Naive B cell (primary cell): Measurements from ENCODE around the gene FKBP2. TPM values are rescaled to one million over a fixed set of nuclear protein-coding genes. Genes with fewer than 3 reads are reported as not detected.

Source experiments
- ATAC-seq, 2 donors: fragments of 150-1000 bp; cut with Tn5 transposase; 2 replicates each; pipeline ENCODE4 v1.10.0; 2021; ENCODE audit warnings: low read depth in 2 of 2, mild to moderate bottlenecking in 2 of 2, moderate library complexity in 2 of 2
- DNase-seq: peaks from one replicate; pipeline ENCODE4 v3.0.0; 2022
- H3K27ac Mint-ChIP-seq, 6 donors: one replicate each; pipeline ENCODE4 v1.8.0; 2020 to 2022; ENCODE audit warnings: mild to moderate bottlenecking in 6 of 6, mixed read lengths in 6 of 6, moderate library complexity in 5 of 6, inconsistent platforms in 2 of 6
- H3K27me3 Mint-ChIP-seq, 3 donors: one replicate each; pipeline ENCODE4 v1.8.0; 2021 to 2022; ENCODE audit warnings: mixed read lengths in 3 of 3, mild to moderate bottlenecking in 1 of 3
- H3K36me3 Mint-ChIP-seq, 2 donors: one replicate each; pipeline ENCODE4 v1.8.0; 2020 to 2022; ENCODE audit warnings: mixed read lengths in 2 of 2, inconsistent platforms in 1 of 2, mild to moderate bottlenecking in 1 of 2
- H3K4me1 Mint-ChIP-seq, 3 donors: one replicate each; pipeline ENCODE4 v1.8.0; 2020 to 2022; ENCODE audit warnings: mixed read lengths in 3 of 3, inconsistent platforms in 1 of 3, mild to moderate bottlenecking in 1 of 3, moderate library complexity in 1 of 3
- H3K4me3 Mint-ChIP-seq, 8 donors: one replicate each; pipeline ENCODE4 v1.8.0; 2020 to 2022; ENCODE audit warnings: mild to moderate bottlenecking in 8 of 8, mixed read lengths in 8 of 8, moderate library complexity in 8 of 8, inconsistent platforms in 2 of 8
- H3K9me3 Mint-ChIP-seq, 7 donors: one replicate each; pipeline ENCODE4 v1.8.0; 2020 to 2022; ENCODE audit warnings: mixed read lengths in 7 of 7, mild to moderate bottlenecking in 5 of 7, inconsistent platforms in 2 of 7, moderate library complexity in 1 of 7
- polyA plus RNA-seq, 6 donors: library from polyadenylated mRNA; unstranded; fragments of 300-500 nt; fragmentation: Illumina TruSeq; gene quantifications; one replicate each; pipeline ENCODE4 v1.2.3, GENCODE V29; 2021; ENCODE audit warnings: low read depth in 6 of 6

The FKBP2 gene
- polyA plus RNA-seq, 6 donors from 2014 or later, result 65.3 to 94.8 (median 79.8) TPM

GRCh38 chr11:64223001-64223651, 17.8 kb upstream of the FKBP2 start:
- H3K27ac Mint-ChIP-seq, result peak overlapping the region in 2 of 6 donors; percentile 4 to 65
- H3K4me3 Mint-ChIP-seq, result no peak overlapping the region
- H3K4me1 Mint-ChIP-seq, result peaks cover 17 to 35% (median 26%) of the 10 kb centered on the region in 3 donors
- H3K36me3 Mint-ChIP-seq, result no peaks in the 10 kb centered on the region
- H3K9me3 Mint-ChIP-seq, result no peaks in the 10 kb centered on the region
- no peaks in the 10 kb centered on the region for H3K27me3 Mint-ChIP-seq
- DNase-seq, result no peak
- ATAC-seq, result no peak

- Mint-ChIP-seq H3K9me3 (no peaks in the 10 kb centered on the region), H3K36me3 (no peaks in the 10 kb centered on the region), H3K27me3 (no peaks in the 10 kb centered on the region), H3K4me1 (peaks cover 18 to 35% (median 34%) of the 10 kb centered on the region in 3 donors), H3K27ac (peak overlapping the region in 4 of 6 donors; percentile 69 to 96 (median 80)), H3K4me3 (peak overlapping the region; percentile 63 to 96 (median 92))
- no peak for ATAC-seq
- DNase-seq, result no peak
Measured at GRCh38 chr11:64224151-64224890, 16.6 kb upstream of the FKBP2 start.

- Mint-ChIP-seq H3K36me3 (no peaks in the 10 kb centered on the region), H3K4me3 (peak overlapping the region; percentile 33 to 96 (median 94)), H3K4me1 (peaks cover 21 to 43% (median 41%) of the 10 kb centered on the region in 3 donors), H3K9me3 (no peaks in the 10 kb centered on the region), H3K27me3 (no peaks in the 10 kb centered on the region), H3K27ac (peak overlapping the region; percentile 33 to 96 (median 76))
- ATAC-seq, result no peak
- no peak for DNase-seq
Measured at GRCh38 chr11:64224891-64225607, 15.8 kb upstream of the FKBP2 start.

- Mint-ChIP-seq H3K27me3 (no peaks in the 10 kb centered on the region), H3K4me1 (peaks cover 21 to 46% (median 43%) of the 10 kb centered on the region in 3 donors), H3K4me3 (peak within 1 kb of the TSS; percentile 87 to 96 (median 94)), H3K27ac (peak within 1 kb of the TSS; percentile 91 to 96 (median 92)), H3K9me3 (no peaks in the 10 kb centered on the region), H3K36me3 (no peaks in the 10 kb centered on the region)
- ATAC-seq (peak; percentile 53 to 57), DNase-seq (peak; percentile 92)
Measured at GRCh38 chr11:64225608-64226506, 15.0 kb upstream of the FKBP2 start, which contains the start of the genes NUDT22 and TRPT1. TSS of gene NUDT22 (plus strand) at chr11:64226274. CDS start at chr11:64226653, 379 bp downstream. TSS of gene TRPT1 (minus strand) at chr11:64226186. CDS start at chr11:64225860, 326 bp downstream.

DNA sequence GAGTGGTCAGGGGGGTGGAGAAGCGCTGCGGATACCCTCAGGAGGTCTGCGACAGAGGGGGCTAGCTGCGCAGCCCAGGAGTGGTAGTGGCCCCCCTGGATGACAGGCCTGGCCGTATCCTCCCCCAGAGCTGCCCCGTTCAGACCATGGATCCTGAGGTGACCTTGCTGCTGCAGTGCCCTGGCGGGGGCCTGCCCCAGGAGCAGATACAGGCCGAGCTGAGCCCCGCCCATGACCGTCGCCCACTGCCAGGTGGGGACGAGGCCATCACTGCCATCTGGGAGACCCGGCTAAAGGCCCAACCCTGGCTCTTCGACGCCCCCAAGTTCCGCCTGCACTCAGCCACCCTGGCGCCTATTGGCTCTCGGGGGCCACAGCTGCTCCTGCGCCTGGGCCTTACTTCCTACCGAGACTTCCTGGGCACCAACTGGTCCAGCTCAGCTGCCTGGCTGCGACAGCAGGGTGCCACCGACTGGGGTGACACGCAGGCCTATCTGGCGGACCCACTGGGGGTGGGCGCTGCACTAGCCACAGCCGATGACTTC, 14.3 kb upstream of the FKBP2 start:
- Mint-ChIP-seq H3K4me1 (peaks cover 21 to 53% (median 49%) of the 10 kb centered on the region in 3 donors), H3K9me3 (no peaks in the 10 kb centered on the region), H3K36me3 (no peaks in the 10 kb centered on the region)

DNA sequence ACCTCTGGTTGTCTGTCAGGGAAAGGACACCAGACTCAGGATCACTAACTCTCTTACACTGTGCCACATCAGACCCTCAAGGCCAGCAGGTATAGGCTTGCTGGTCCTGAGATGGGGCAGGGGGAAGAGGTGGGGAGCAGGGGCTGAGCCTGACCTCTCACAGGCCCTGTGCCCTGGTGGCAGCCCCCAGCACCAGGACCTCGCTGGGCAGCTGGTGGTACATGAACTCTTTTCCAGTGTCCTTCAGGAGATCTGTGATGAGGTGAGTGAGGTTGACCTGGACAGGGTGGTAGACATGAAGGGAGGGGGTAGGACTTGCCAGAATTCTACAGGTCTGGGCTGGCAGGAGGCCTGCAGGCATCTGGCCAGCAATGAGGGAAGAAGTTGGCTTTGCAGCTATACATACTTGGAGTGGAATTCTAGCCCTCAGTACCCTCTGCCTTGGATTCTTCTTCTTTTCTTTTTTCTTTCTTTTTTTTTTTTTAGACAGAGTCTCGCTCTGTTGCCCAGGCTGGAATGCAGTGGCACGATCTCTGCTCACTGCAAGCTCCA, 13.4 kb upstream of the FKBP2 start:
- peak overlapping the region in 5 of 6 donors; percentile 84 to 96 (median 92) for H3K27ac Mint-ChIP-seq
- H3K4me3 Mint-ChIP-seq, result peak overlapping the region; percentile 87 to 96 (median 94)
- H3K27me3 Mint-ChIP-seq, result no peaks in the 10 kb centered on the region
- peaks cover 30 to 62% (median 58%) of the 10 kb centered on the region in 3 donors for H3K4me1 Mint-ChIP-seq
- ATAC-seq, result no peak
- DNase-seq, result no peak
- no peaks in the 10 kb centered on the region for H3K9me3 Mint-ChIP-seq
- H3K36me3 Mint-ChIP-seq, result no peaks in the 10 kb centered on the region

More for the DNA sequence above, 14.3 kb upstream of the FKBP2 start:
- H3K4me3 Mint-ChIP-seq, result peak overlapping the region; percentile 87 to 96 (median 94)
- no peaks in the 10 kb centered on the region for H3K27me3 Mint-ChIP-seq
- ATAC-seq, result peak; percentile 20 to 26
- peak; percentile 72 for DNase-seq
- peak overlapping the region; percentile 91 to 96 (median 92) for H3K27ac Mint-ChIP-seq

- Mint-ChIP-seq H3K9me3 (no peaks in the 10 kb centered on the region), H3K4me1 (peaks cover 30 to 73% (median 70%) of the 10 kb centered on the region in 3 donors), H3K36me3 (no peaks in the 10 kb centered on the region), H3K27ac (peak overlapping the region; percentile 84 to 99 (median 97)), H3K27me3 (no peaks in the 10 kb centered on the region), H3K4me3 (peak overlapping the region; percentile 52 to 99 (median 90))
- no peak for ATAC-seq
- no peak for DNase-seq
Measured at GRCh38 chr11:64229090-64229743, 11.7 kb upstream of the FKBP2 start.

- Mint-ChIP-seq H3K4me1 (peaks cover 29 to 72% (median 66%) of the 10 kb centered on the region in 3 donors), H3K9me3 (no peaks in the 10 kb centered on the region), H3K4me3 (peak overlapping the region; percentile 85 to 99 (median 94)), H3K36me3 (no peaks in the 10 kb centered on the region), H3K27ac (peak overlapping the region; percentile 91 to 99 (median 98)), H3K27me3 (no peaks in the 10 kb centered on the region)
- DNase-seq, result no peak
- ATAC-seq, result no peak
Measured at GRCh38 chr11:64229744-64230170, 11.1 kb upstream of the FKBP2 start.

GRCh38 chr11:64230171-64230984, 10.5 kb upstream of the FKBP2 start, which contains the start of gene DNAJC4:
TSS of gene DNAJC4 (plus strand) at chr11:64230548. CDS start at chr11:64230855, 307 bp downstream.
- Mint-ChIP-seq H3K36me3 (no peaks in the 10 kb centered on the region), H3K4me3 (peak within 1 kb of the TSS; percentile 85 to 99 (median 94)), H3K4me1 (peaks cover 34 to 72% (median 64%) of the 10 kb centered on the region in 3 donors), H3K27me3 (no peaks in the 10 kb centered on the region), H3K27ac (peak within 1 kb of the TSS; percentile 91 to 99 (median 98)), H3K9me3 (no peaks in the 10 kb centered on the region)
- DNase-seq, result peak; percentile 92
- ATAC-seq, result peak; percentile 51 to 54

DNA sequence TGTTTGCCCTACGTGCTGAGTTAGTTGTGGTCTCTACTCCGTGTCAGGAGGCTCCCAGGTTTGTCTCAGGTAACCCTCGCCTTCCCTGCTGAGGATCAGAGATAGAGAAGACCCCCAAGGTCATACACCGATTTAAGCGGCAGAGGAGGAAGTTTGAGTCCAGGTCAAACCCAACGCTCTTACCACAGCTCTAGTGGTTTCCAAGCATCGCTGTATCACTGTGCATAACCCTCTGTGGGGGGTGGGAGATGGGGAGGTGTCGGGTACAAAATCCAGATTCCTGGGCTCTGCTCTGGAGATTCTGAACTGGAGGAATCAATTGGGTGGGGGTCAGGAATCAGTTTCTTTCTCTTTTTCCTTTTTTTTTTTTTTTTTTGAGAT, 9.9 kb upstream of the FKBP2 start:
- H3K4me3 Mint-ChIP-seq, result peak overlapping the region; percentile 85 to 99 (median 94)
- no peaks in the 10 kb centered on the region for H3K9me3 Mint-ChIP-seq
- H3K36me3 Mint-ChIP-seq, result no peaks in the 10 kb centered on the region
- no peaks in the 10 kb centered on the region for H3K27me3 Mint-ChIP-seq
- H3K4me1 Mint-ChIP-seq, result peaks cover 37 to 73% (median 67%) of the 10 kb centered on the region in 3 donors
- ATAC-seq (no peak), DNase-seq (no peak)
- peak overlapping the region; percentile 91 to 99 (median 98) for H3K27ac Mint-ChIP-seq

- no peak for ATAC-seq
- Mint-ChIP-seq H3K36me3 (no peaks in the 10 kb centered on the region), H3K4me1 (peaks cover 37 to 74% (median 67%) of the 10 kb centered on the region in 3 donors), H3K27ac (peak overlapping the region in 5 of 6 donors; percentile 88 to 98 (median 91)), H3K4me3 (peak overlapping the region; percentile 83 to 99 (median 90)), H3K27me3 (no peaks in the 10 kb centered on the region), H3K9me3 (no peaks in the 10 kb centered on the region)
- no peak for DNase-seq
Measured at GRCh38 chr11:64231546-64231945, 9.3 kb upstream of the FKBP2 start.
